Colonic mucosa (tissue), 4 donors: Measurements from ENCODE around the gene FRMD5. TPM values are rescaled to one million over a fixed set of nuclear protein-coding genes. Genes with fewer than 3 reads are reported as not detected.
A peak's percentile ranks its signal among the peaks of the same experiment; 100 is the strongest.

Experiments used
- DNase-seq: peaks from one replicate; pipeline ENCODE4 v3.0.0-alpha.2; 2020
- H3K27ac ChIP-seq: fragments of 200-600 bp; one replicate; pipeline ENCODE4 v1.8.0; 2021
- H3K27me3 ChIP-seq: fragments of 200-600 bp; one replicate; pipeline ENCODE4 v1.8.0; 2021
- H3K36me3 ChIP-seq: fragments of 200-600 bp; one replicate; pipeline ENCODE4 v1.8.0; 2021
- H3K4me1 ChIP-seq: fragments of 200-600 bp; one replicate; pipeline ENCODE4 v1.8.0; 2021; ENCODE audit warnings: mild to moderate bottlenecking
- H3K4me3 ChIP-seq: fragments of 200-600 bp; one replicate; pipeline ENCODE4 v1.8.0; 2021
- H3K9ac ChIP-seq, 2 donors: one replicate each; pipeline ENCODE4 v1.7.0; 2013; ENCODE audit warnings: control low read depth in 2 of 2, low read depth in 2 of 2, low read length in 2 of 2
- H3K9me3 ChIP-seq: fragments of 200-600 bp; one replicate; pipeline ENCODE4 v1.8.0; 2021
- intact Hi-C: fragments of 100-400 bp; cut with DNase I; formaldehyde crosslinking; loops from one replicate; pipeline ENCODE4 v1.14.1; 2022
- total RNA-seq, 2 donors: library from RNA; stranded (reverse); fragmentation: NEBNext Ultra II Directional in 1 of 2; extraction: Animal tissue kit (Norgen Biotek cat#: 25700) in 1 of 2; gene quantifications; one replicate each; pipeline ENCODE4 v1.2.1, GENCODE V29; 2021
- TF ChIP-seq, protein P1 (sequence below): fragments of 200-600 bp; IDR thresholded peaks from one replicate; pipeline ENCODE4 v1.8.0; 2022; ENCODE audit warnings: antibody characterized with exemption, mild to moderate bottlenecking
- donor health status: healthy.
- donor health status: DM: no; HTN: no; CAD: no.
- donor health status: DM: no; HTN: no; CAD: no.

FRMD5 gene
- total RNA-seq, 2 donors from 2014 or later: 2.9 to 3.4 TPM

DNA sequence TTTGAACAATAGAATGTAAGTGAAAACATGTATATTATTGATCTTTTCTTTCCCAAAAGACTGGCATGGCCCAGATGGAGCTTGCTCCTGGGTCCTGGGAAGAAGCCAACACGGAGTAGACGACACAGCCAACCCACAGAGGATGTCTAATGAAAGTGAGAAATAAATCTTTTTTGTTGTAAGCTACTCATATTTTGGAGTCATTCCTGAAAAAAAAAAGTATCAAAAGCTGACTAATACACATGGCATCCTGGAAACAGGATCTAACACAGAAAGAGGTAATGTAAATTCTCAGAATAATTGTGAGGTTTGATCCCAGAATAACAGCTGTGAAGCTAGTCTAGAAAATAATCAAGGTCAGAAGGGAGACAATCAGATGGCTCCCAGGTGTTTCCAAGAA, 12.6 kb upstream of the FRMD5 start:
- Histone ChIP-seq H3K9ac (no peak overlapping the region), H3K9me3 (no peaks in the 10 kb centered on the region), H3K27ac (no peak overlapping the region), H3K36me3 (no peaks in the 10 kb centered on the region), H3K4me1 (no peaks in the 10 kb centered on the region), H3K27me3 (no peaks in the 10 kb centered on the region), H3K4me3 (no peak overlapping the region)
- intact Hi-C loops: no loop called here
- TF ChIP-seq, protein P1, sequence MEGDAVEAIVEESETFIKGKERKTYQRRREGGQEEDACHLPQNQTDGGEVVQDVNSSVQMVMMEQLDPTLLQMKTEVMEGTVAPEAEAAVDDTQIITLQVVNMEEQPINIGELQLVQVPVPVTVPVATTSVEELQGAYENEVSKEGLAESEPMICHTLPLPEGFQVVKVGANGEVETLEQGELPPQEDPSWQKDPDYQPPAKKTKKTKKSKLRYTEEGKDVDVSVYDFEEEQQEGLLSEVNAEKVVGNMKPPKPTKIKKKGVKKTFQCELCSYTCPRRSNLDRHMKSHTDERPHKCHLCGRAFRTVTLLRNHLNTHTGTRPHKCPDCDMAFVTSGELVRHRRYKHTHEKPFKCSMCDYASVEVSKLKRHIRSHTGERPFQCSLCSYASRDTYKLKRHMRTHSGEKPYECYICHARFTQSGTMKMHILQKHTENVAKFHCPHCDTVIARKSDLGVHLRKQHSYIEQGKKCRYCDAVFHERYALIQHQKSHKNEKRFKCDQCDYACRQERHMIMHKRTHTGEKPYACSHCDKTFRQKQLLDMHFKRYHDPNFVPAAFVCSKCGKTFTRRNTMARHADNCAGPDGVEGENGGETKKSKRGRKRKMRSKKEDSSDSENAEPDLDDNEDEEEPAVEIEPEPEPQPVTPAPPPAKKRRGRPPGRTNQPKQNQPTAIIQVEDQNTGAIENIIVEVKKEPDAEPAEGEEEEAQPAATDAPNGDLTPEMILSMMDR: no peak
- DNase-seq: no peak

DNA sequence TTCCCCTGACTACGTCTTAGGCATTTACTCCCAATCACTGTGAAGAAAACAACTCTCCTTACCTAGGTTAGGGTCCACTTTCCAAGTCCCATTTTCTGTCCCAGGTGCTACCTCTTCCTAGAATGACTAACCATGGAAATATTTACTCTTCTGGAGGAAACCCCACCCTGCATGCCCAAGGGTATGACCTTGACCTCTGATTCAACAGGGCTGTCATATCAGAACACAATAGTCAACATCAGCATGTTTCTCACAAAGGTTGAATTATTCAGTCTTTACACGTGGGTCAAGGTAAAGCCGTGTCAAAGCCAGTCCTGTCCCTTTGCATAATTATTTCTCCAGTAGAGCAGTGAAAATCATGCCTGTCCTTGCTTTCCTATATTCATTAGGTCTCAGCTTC, 4.3 kb upstream of the FRMD5 start:
- H3K27ac ChIP-seq: no peak overlapping the region
- no peaks in the 10 kb centered on the region for H3K36me3 ChIP-seq
- no peak for DNase-seq
- intact Hi-C loops: no loop called here
- no peaks in the 10 kb centered on the region for H3K4me1 ChIP-seq
- H3K9ac ChIP-seq: no peak overlapping the region
- peaks cover 4% of the 10 kb centered on the region for H3K27me3 ChIP-seq
- TF ChIP-seq, protein P1: no peak
- no peaks in the 10 kb centered on the region for H3K9me3 ChIP-seq
- H3K4me3 ChIP-seq: no peak overlapping the region

DNA sequence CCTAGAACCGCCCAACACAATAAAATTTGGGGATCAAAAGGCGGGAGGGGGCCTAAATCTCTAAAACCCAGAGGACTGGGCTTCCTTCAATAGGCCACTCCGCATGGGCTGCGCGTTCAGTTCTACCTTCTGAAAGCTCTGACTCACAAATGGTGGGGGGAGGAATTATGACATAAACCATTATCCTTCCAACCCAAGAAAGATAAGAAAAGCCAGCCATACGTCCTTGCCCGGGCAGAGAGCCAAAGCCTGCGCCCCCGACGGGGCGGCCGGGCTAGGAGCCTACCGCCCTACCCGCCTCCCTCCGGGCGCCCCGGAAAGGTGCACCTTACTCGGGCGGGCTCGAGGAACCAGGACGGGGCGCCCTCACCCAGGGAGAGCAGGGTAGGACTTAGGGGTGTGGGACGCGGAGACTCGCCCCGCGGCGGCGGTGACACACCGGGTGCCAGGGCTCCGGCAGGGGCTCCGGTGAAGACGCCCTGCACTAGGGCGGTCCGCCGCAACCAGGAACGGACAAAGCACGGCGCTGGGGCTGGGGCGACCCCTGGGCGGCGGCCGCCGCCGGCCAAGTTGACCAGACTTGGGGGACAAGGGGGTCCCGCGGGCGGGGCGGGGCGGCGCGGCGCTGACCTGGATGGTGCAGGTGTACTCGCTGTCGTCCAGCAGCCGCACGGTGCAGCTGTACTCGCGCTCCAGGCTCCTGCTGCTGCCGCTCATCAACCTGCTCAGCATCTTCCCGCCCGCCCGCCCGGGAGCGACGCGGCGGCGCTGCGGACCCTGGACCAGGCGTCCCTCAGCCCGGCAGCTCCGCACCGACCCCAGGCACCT, 534 bp downstream of the FRMD5 start:
- Histone ChIP-seq H3K9me3 (no peaks in the 10 kb centered on the region), H3K27me3 (peaks cover 7% of the 10 kb centered on the region), H3K27ac (peak overlapping the region; percentile 80), H3K9ac (peak overlapping the region in 1 of 2 donors; percentile 81), H3K36me3 (no peaks in the 10 kb centered on the region), H3K4me3 (peak overlapping the region; percentile 71), H3K4me1 (no peaks in the 10 kb centered on the region)
- TF ChIP-seq, protein P1: no peak
- intact Hi-C loops: no loop called here
- DNase-seq: peak; percentile 67

DNA sequence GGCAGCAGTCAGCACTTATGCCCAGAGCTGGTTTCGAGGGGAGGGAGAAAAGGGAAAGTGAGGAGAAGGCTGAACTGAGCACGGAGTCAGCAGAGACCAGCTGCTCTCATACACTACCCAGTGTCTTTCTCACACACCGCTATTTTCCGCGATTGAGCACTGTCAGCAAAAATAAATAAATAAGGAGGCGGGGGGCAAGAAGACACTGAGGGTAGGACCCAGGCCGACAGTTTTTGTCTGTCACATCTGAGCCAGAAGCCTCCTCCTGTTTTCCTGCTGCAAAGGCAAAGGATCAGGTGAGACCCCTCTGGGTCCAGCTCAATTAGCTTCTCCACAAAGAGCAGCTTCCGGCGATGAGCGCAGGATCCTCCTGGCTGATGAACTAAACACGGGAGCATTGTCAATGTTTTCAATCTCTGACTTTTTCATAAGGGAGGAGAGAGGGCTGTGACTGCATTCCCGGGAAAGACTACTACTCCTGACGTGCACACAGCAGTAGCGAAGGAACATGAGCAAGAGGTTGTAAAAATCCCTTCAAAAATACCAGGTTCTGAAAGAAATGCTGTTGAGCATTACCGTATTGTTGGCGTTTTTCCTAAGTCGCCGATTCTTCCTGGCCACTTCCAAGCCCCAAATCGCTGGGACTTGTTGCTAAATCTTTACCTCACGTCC, 1.3 kb downstream of the FRMD5 start:
- Histone ChIP-seq H3K9me3 (no peaks in the 10 kb centered on the region), H3K4me1 (no peaks in the 10 kb centered on the region), H3K9ac (peak overlapping the region; percentile 44 to 81), H3K36me3 (no peaks in the 10 kb centered on the region), H3K4me3 (peak overlapping the region; percentile 71), H3K27me3 (peaks cover 7% of the 10 kb centered on the region), H3K27ac (peak overlapping the region; percentile 80)
- TF ChIP-seq, protein P1: no peak
- intact Hi-C loops: no loop called here
- DNase-seq: peak; percentile 21

DNA sequence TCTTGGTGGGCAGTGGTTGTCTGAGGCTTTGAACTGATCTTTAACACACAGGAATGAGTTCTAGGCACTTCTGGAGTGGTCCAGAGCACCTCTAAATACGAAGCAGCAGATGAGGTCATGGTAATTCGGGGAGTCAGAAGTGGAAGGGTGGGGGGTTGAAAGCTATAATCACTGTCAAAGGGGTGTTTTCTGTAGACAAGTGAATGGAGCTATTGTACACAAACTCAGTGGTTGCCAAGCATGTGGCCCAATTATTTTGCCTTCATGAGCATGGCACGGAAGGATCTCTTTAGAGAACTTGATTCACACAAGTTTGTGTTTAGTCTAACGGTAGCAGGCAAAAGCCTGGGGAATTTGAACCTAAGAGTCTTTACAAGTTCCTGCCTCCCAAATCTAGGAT, 6.3 kb downstream of the FRMD5 start:
- intact Hi-C loops: no loop called here
- no peaks in the 10 kb centered on the region for H3K4me1 ChIP-seq
- no peak for DNase-seq

More for the DNA sequence above, 6.3 kb downstream of the FRMD5 start:
- no peak overlapping the region for H3K9ac ChIP-seq
- no peak overlapping the region for H3K27ac ChIP-seq
- H3K9me3 ChIP-seq: no peaks in the 10 kb centered on the region
- H3K36me3 ChIP-seq: no peaks in the 10 kb centered on the region
- no peak overlapping the region for H3K4me3 ChIP-seq
- H3K27me3 ChIP-seq: no peaks in the 10 kb centered on the region
- TF ChIP-seq, protein P1: no peak
